Endothelial cell (in vitro differentiated cells): Measurements from ENCODE around the gene GRHPR. TPM values are rescaled to one million over a fixed set of nuclear protein-coding genes. Genes with fewer than 3 reads are reported as not detected.
A peak's percentile ranks its signal among the peaks of the same experiment; 100 is the strongest.

ENCODE experiments used
- DNase-seq: peaks from one replicate; pipeline ENCODE4 v3.0.0; 2021; ENCODE audit warnings: low spot score
- H3K27ac Mint-ChIP-seq: one replicate; pipeline ENCODE4 v1.8.0; 2021; ENCODE audit warnings: mixed read lengths, inconsistent platforms; ENCODE audit not compliant: unreplicated experiment
- H3K27me3 Mint-ChIP-seq: one replicate; pipeline ENCODE4 v1.8.0; 2021; ENCODE audit warnings: mild to moderate bottlenecking, moderate library complexity, mixed read lengths, inconsistent platforms; ENCODE audit not compliant: unreplicated experiment
- H3K36me3 Mint-ChIP-seq: one replicate; pipeline ENCODE4 v1.8.0; 2021; ENCODE audit warnings: mild to moderate bottlenecking, low read depth, mixed read lengths, inconsistent platforms; ENCODE audit not compliant: unreplicated experiment
- H3K4me1 Mint-ChIP-seq: one replicate; pipeline ENCODE4 v1.8.0; 2021; ENCODE audit warnings: mild to moderate bottlenecking, mixed read lengths, inconsistent platforms; ENCODE audit not compliant: unreplicated experiment
- H3K4me3 Mint-ChIP-seq: one replicate; pipeline ENCODE4 v1.8.0; 2021; ENCODE audit warnings: mild to moderate bottlenecking, mixed read lengths, inconsistent platforms; ENCODE audit not compliant: unreplicated experiment
- H3K9me3 Mint-ChIP-seq: one replicate; pipeline ENCODE4 v1.8.0; 2021; ENCODE audit warnings: mixed read lengths, inconsistent platforms; ENCODE audit not compliant: unreplicated experiment
- CTCF ChIP-seq: fragments of 200-600 bp; sonication (generic); IDR thresholded peaks from one replicate; pipeline ENCODE4 v1.5.0; 2021; ENCODE audit warnings: antibody characterized with exemption; ENCODE audit not compliant: unreplicated experiment
- total RNA-seq: library from RNA; stranded (reverse); fragmentation: NEBNext Ultra II Directional; extraction: Animal tissue kit (Norgen Biotek cat#: 25700); gene quantifications from one replicate; pipeline ENCODE4 v1.2.1, GENCODE V29; 2021; ENCODE audit not compliant: unreplicated experiment

Gene GRHPR
- total RNA-seq, 1 donor from 2014 or later = 81.5 TPM

GRCh38 chr9:37453827-37454226, 31.3 kb downstream of the GRHPR start:
- no peak for TF ChIP-seq CTCF
- Mint-ChIP-seq H3K27ac (no peak overlapping the region), H3K9me3 (no peaks in the 10 kb centered on the region), H3K4me1 (no peaks in the 10 kb centered on the region), H3K4me3 (no peak overlapping the region), H3K27me3 (peaks cover 1% of the 10 kb centered on the region), H3K36me3 (peaks cover 8% of the 10 kb centered on the region)
- no peak for DNase-seq

GRCh38 chr9:37454238-37454637, 31.7 kb downstream of the GRHPR start:
- no peak overlapping the region for H3K4me3 Mint-ChIP-seq
- no peaks in the 10 kb centered on the region for H3K4me1 Mint-ChIP-seq
- no peak overlapping the region for H3K27ac Mint-ChIP-seq
- no peak for DNase-seq
- no peak for TF ChIP-seq CTCF
- peaks cover 8% of the 10 kb centered on the region for H3K36me3 Mint-ChIP-seq
- no peaks in the 10 kb centered on the region for H3K9me3 Mint-ChIP-seq
- peaks cover 1% of the 10 kb centered on the region for H3K27me3 Mint-ChIP-seq

- Mint-ChIP-seq H3K4me3 (no peak overlapping the region), H3K27me3 (peaks cover 1% of the 10 kb centered on the region), H3K4me1 (no peaks in the 10 kb centered on the region), H3K27ac (no peak overlapping the region), H3K36me3 (peaks cover 8% of the 10 kb centered on the region), H3K9me3 (no peaks in the 10 kb centered on the region)
- no peak for DNase-seq
- no peak for TF ChIP-seq CTCF
These were observed 33.6 kb downstream of the GRHPR start for GRCh38 chr9:37455884-37456647.

- TF ChIP-seq CTCF = no peak
- no peak overlapping the region for H3K27ac Mint-ChIP-seq
- no peak overlapping the region for H3K4me3 Mint-ChIP-seq
- no peaks in the 10 kb centered on the region for H3K9me3 Mint-ChIP-seq
- no peaks in the 10 kb centered on the region for H3K4me1 Mint-ChIP-seq
- peaks cover 8% of the 10 kb centered on the region for H3K36me3 Mint-ChIP-seq
- DNase-seq = no peak
- peaks cover 1% of the 10 kb centered on the region for H3K27me3 Mint-ChIP-seq
These were observed 34.3 kb downstream of the GRHPR start for GRCh38 chr9:37456817-37457216.

GRCh38 chr9:37464006-37464405, 41.5 kb downstream of the GRHPR start:
- H3K9me3 Mint-ChIP-seq = no peaks in the 10 kb centered on the region
- no peak for TF ChIP-seq CTCF
- peaks cover 23% of the 10 kb centered on the region for H3K4me1 Mint-ChIP-seq
- no peak for DNase-seq
- peak overlapping the region; percentile 98 for H3K4me3 Mint-ChIP-seq
- no peaks in the 10 kb centered on the region for H3K36me3 Mint-ChIP-seq
- H3K27ac Mint-ChIP-seq = peak overlapping the region; percentile 95
- peaks cover 12% of the 10 kb centered on the region for H3K27me3 Mint-ChIP-seq
